Measurements from ENCODE around the gene C8A.

The C8A gene

DNA sequence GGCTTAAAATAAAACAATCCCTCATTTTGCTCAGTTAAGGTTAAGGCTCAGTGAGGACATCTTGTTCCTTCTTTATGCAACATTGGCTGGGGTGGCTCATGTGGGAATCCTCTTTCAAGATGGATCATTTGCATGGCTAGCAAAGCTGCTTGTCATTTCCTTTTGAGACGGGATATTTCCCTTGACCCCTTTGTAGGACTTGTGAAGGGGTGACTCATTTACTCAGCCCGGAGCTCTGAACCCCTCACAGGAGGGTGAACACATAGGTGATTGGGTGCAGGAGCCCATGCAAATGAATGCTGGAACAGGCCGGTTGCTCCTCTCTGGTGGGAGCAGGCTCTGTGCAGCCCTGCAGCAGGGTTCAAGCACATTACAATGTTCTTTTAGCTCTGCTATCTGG, 15.8 kb upstream of the C8A start:
- no peak for DNase-seq

DNA sequence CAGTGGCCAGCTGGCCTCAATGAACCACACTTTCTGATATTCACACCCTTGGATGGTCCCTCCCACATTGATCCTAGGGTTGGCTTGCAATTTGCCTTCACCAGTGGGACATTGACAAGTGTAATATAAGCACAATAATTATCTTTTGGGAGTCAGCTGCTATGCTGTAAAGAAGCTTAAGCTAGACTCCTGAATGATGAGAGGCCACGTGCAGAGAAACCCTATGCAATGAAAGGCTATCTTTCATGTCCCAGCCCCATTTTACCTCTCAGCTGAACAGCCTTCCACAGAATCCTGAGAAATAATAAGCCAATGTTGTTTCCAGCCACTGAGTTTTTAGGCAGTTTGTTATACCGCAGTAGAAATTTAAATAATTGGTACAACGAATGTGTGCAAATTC, 11.1 kb upstream of the C8A start:
- DNase-seq: no peak

GRCh38 chr1:56844545-56845136, 10.0 kb upstream of the C8A start:
- DNase-seq: no peak

GRCh38 chr1:56845343-56845742, 9.3 kb upstream of the C8A start:
- DNase-seq: no peak

DNA sequence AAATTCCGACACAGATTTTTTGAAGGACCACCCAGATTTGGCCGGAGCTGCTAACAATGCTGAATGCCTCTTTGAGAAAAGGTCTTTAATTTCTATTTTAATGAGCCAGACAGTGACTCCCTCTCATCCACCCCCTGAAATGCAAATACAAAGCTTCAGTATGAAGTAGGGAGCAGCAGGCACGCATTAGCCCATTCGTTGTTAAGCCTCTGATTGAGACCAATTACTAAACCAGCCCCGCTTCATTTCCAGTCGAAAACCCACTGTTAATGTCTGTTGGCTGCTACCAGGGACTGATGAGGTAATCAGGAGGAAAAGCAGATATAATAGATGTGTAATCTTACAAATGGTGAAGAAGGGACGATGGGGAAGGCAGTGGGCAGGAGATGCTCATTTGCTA, 4.8 kb upstream of the C8A start:
- no peak for DNase-seq

- no peak for DNase-seq
Measured at GRCh38 chr1:56850411-56850810, 4.2 kb upstream of the C8A start.

- DNase-seq: no peak
Measured at GRCh38 chr1:56850922-56851321, 3.7 kb upstream of the C8A start.

DNA sequence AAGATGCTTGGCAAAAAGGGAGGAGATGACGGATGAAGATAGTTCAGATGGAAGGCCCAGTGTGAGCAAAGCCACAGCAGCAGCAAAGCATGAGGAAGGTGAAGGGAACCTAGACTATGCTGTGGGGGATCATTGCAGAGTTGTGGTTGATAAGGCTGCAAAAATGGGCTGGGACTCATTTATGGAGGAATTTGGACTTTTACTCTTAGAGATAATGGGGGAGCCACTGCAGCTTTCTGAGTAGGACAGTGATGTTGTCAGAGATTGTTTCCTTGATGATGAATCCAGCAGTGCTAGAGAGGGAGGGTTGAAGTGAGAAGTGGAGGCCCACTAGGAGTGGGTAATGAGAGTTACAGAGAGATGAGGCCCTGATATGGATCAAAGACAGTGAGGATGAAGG, 2.1 kb upstream of the C8A start:
- no peak for DNase-seq

DNA sequence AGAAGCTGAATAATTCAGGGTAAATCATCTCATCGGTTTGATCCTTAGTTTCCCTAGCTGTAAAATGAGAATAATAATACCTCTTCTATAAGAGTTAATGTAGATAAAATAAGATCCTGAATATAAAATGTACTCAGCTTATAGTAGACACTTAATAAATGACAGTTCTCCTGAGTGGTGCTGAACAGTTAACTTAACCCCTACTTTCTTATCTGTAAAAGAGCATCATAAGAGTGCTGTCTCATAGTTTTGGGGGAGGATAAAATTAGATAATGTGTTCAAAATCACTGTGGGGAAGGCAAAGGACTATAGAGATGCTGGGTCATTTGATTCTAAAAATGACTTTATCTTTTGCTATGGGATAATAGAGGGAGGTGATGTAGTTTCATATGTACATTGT, 593 bp downstream of the C8A start:
- DNase-seq: no peak

DNA sequence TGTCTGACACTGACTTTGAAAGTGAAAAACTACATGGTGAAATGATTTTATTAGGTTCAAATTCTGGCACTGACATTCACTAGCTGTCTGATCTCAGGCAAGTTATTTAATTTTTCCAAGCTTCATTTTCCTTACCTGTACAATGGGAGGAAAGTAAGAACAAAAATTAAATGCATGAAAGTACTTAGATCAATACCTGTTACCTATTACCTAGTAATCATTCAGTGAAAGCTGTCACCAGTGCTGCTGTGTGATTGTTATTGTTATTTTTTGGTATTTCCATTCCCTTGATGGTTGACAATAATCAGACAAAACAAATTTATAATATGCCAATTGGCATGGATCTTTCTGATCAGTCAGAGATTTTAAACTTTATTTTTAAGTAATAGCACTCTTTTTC, 1.6 kb downstream of the C8A start:
- DNase-seq: no peak

GRCh38 chr1:56859287-56859686, 4.7 kb downstream of the C8A start:
- DNase-seq: no peak

DNA sequence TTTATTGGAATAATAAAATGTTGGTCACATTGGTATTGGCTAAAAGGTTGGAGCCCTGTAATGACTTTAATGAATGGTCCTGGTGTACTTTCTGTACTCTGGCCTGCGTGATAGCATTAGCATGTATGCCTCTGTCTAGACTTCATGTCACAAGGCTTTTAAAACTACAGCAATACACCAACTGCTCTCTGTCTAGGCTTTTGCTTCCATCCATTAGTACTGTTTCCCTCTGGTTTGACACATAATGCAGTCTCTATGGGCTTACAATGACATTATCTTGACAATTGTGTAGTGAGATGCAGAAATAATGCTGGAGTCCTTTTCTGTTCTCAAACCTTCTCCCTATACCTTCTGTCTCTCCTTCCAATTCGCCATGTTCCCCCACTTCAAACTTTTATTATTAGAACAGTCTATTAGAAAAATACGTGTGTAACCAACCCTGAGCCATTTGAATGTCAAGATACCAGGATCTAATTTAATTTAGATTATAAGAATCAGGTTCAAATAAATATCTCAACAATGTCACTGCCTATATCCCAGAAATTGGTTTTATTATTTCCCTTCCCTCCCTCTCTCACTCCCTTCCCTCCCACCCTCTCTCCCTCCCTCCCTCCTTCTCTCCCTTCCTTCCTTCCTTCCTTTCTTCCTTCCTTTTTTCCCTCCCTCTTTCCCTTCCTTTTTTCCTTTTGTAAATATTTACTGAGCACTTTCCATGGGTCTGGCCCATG, 8.8 kb downstream of the C8A start:
- no peak for DNase-seq

- no peak for DNase-seq
Measured at GRCh38 chr1:56864430-56864829, 9.8 kb downstream of the C8A start.

GRCh38 chr1:56866656-56867055, 12.1 kb downstream of the C8A start:
- DNase-seq: no peak

DNA sequence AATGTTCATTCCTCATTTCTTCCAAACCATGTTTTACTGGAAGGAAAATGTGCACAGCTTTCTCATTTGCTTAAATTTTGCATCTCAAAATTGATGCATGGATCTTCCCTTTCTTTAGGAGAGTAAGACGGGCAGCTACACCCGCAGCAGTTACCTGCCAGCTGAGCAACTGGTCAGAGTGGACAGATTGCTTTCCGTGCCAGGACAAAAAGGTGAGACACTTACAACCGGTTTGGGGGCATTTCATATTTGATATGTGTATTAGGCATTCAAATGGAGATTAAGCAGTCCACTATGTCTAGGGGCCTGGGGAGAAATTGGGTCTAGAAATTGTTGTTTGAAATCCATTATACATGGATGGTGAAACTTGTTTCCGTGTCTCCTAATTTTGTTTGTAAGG, 12.9 kb downstream of the C8A start:
- no peak for DNase-seq

- no peak for DNase-seq
Measured at GRCh38 chr1:56868761-56869160, 14.2 kb downstream of the C8A start.

- no peak for DNase-seq
Measured at GRCh38 chr1:56872597-56872996, 18.0 kb downstream of the C8A start.

GRCh38 chr1:56873213-56873612, 18.6 kb downstream of the C8A start:
- DNase-seq: no peak

DNA sequence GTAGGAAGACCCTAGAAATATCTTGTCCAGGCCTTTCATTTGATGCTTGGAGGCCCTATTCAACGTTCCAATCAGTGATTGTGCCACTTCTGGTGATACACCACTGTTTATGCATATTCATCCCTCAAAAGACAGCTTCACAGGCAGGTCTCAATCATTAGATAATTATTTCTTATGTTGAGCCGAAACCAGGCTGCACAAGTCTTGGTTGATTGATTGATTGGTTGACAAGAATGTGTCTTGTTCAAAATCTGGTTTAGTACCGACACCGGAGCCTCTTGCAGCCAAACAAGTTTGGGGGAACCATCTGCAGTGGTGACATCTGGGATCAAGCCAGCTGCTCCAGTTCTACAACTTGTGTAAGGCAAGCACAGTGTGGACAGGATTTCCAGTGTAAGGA, 20.1 kb downstream of the C8A start:
- no peak for DNase-seq

DNA sequence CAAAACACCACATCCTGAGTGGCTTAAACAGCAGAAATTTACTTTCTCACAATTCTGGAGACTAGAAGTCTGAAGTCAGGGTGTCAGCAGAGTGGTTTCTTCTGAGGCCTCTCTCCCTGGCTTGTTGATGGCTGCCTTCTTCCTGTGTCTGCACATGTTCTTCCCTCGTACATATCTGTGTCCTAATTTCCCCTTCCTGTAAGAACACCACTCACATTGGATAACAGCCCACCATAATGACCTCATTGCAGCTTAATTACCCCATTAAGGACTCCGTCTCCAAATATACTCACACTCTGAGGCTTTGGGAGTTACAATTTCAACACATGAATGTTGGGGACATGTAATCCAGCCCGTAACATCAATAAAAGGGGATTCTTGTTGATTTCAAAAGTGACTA, 23.4 kb downstream of the C8A start:
- no peak for DNase-seq

DNA sequence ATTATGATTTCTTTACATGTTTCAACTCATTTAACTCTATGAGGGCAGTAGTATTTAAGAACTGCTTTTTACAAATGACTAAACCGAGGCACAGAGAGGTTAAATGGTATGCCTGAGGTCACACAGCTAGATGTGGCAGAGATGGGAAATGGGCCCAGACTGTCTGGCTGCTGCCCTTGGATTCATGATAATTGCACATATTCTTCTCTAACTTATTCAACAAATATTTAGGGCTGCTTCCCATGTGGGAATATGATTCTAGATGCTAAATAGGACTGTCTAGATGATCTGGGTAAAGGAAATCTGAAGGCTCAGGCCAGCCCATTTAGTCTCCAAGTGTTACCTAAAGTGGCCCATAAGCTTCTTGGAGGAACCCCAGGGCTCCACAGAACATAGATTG, 26.2 kb downstream of the C8A start:
- DNase-seq: no peak

- DNase-seq: no peak
Measured at GRCh38 chr1:56881417-56881816, 26.8 kb downstream of the C8A start.

DNA sequence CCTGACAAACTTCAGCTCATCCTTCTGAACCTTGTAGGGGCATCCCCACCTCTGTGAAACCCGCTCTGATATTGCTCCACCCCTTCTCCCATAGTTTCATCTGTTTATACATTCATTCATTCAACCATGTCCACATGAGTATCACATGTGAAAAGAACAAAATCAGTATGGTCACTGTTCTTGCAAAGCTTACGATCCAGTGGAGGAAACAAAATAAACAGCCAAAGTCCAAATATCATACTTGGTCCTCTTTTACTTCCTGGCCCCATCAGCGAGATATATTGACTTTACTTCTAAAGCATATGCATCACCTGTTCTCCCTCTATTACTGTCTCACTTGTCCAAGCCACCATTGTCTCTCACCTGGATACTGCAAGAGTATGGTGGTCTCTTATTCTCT, 35.6 kb downstream of the C8A start:
- DNase-seq: no peak

DNA sequence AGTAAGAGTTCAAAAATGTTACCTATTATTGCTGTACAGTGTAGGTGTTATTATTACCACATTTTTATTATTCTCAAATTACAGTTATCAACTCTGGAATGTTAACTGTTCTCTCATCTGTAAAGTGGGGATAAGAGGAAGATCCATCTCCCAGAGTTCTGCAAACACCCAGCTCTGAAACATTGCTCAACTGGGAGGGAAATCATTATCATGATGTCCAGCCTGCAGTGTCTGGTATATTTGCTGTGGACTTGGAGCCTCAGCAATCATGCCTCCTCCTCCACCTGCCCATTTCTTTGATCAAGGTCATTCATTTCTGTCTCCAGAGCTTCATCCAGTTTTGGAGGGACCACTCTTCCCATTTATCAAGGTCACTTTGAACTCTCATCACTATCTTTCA, 39.4 kb downstream of the C8A start:
- DNase-seq: no peak

Measured in CD4-positive, alpha-beta T cell treated with Interleukin-15 for 1 hour (primary cell).